CD4-positive, alpha-beta T cell treated with Interleukin-15 for 1 hour (primary cell): Measurements from ENCODE around the gene RTP4.
"Not testable (repeated sequence)": the region's sequence is repeated elsewhere in the genome, so short reads cannot be mapped to it uniquely, and the experiment has no call there.

ENCODE experiments used
- DNase-seq: peaks from one replicate; pipeline ENCODE4 v3.0.0-alpha.2; 2020

The RTP4 gene

GRCh38 chr3:187375581-187375980 lies 7.4 kb downstream of the RTP4 start:
- DNase-seq, result no peak

- no peak for DNase-seq
These were observed 9.7 kb downstream of the RTP4 start for GRCh38 chr3:187377842-187378241.

GRCh38 chr3:187382609-187383151 lies 14.5 kb downstream of the RTP4 start:
- DNase-seq, result no peak

GRCh38 chr3:187383246-187383645 lies 15.1 kb downstream of the RTP4 start:
- no peak for DNase-seq

- DNase-seq, result no peak
These were observed 17.1 kb downstream of the RTP4 start for GRCh38 chr3:187385296-187385695.

- DNase-seq, result no peak
These were observed 28.5 kb downstream of the RTP4 start for GRCh38 chr3:187396661-187397060.

- no peak for DNase-seq
These were observed 30.8 kb downstream of the RTP4 start for GRCh38 chr3:187398955-187399354.

- DNase-seq, result no peak
These were observed 32.6 kb downstream of the RTP4 start for GRCh38 chr3:187400756-187401155.

- no peak for DNase-seq
These were observed 33.7 kb downstream of the RTP4 start for GRCh38 chr3:187401856-187402255.

- DNase-seq, result no peak
These were observed 35.6 kb downstream of the RTP4 start for GRCh38 chr3:187403768-187404288.

- DNase-seq, result no peak
These were observed 38.7 kb downstream of the RTP4 start for GRCh38 chr3:187406927-187407326.

- not testable (repeated sequence) for DNase-seq
These were observed 44.0 kb downstream of the RTP4 start for GRCh38 chr3:187411991-187412781.
